ENCODE results near the gene CAPN12. TPM values are rescaled to one million over a fixed set of nuclear protein-coding genes. Genes with fewer than 3 reads are reported as not detected.

CAPN12 gene
- polyA plus RNA-seq, 2 of the 4 experiments (the other 2 are of a cell fraction), result 10.0 to 11.7 TPM

- peak overlapping the region; percentile 93 to 94 for H3K27ac ChIP-seq
- ChIA-PET CTCF (interaction anchor here (0.6 to 18.2 kb wide), 13 partner anchors 8 to 280 kb away, joined by 3 to 336 read pairs (median 5); partner anchors contain the start of genes ACTN4 and FAM98C), POLR2A (interaction anchor here (0.5 to 6.7 kb wide), 20 partner anchors 9 to 753 kb away, joined by 3 to 61 read pairs (median 5); partner anchors contain the start of genes ACTN4, ECH1, EIF3K and RPS16)
- H3K4me3 ChIP-seq, result peak overlapping the region; percentile 6; the same call in 2 of the 3 replicates
- no peak for FAIRE-seq
- peak; percentile 1 to 2 for ATAC-seq
- H3K4me2 ChIP-seq, result peak overlapping the region; percentile 78
- 38% methylated on average over 7 of the region's 7 CpGs for WGBS (ENCODE audit: missing lambda C conversion rate)
- H3K4me1 ChIP-seq, result peaks cover 90% of the 10 kb centered on the region
- no peak for DNase-seq (ENCODE audit: low read depth in 1 of 2, low spot score in 1 of 2)
- H3K9me3 ChIP-seq, result peaks cover 7% of the 10 kb centered on the region; the same call in 2 of the 3 replicates
- peak; percentile 73 for TF ChIP-seq FOXS1 (CRISPR knock-in tag; IDR thresholded peaks at IDR 0.05)
- TF ChIP-seq HOXB13 (CRISPR knock-in tag; IDR thresholded peaks at IDR 0.05; ENCODE audit: low read depth), result peak; percentile 77
- no peak for TF ChIP-seq ZFP36 (IDR thresholded peaks at IDR 0.05; ENCODE audit: borderline replicate concordance, partially characterized antibody)
- no peak for TF ChIP-seq HDAC2 (IDR thresholded peaks at IDR 0.05)
- 0 out of 2 replicates have a peak, but pooled peaks have one; percentile 25 for TF ChIP-seq FOSB (CRISPR knock-in tag; IDR thresholded peaks at IDR 0.05)
- TF ChIP-seq CHD4 (IDR thresholded peaks at IDR 0.05; ENCODE audit: borderline replicate concordance), result no peak
- TF ChIP-seq REST (IDR thresholded peaks at IDR 0.05), result no peak
- TF ChIP-seq GATA3 (IDR thresholded peaks at IDR 0.05; ENCODE audit: borderline replicate concordance), result no peak
- TF ChIP-seq NR3C1 (IDR thresholded peaks at IDR 0.05), result no peak
- no peak for TF ChIP-seq POLR2AphosphoS2 (conservative IDR thresholded peaks at IDR 0.05; ENCODE audit: low read length)
- no peak for TF ChIP-seq TP53 (CRISPR knock-in tag; IDR thresholded peaks at IDR 0.05)
- TF ChIP-seq PHF8 (IDR thresholded peaks at IDR 0.05; ENCODE audit: borderline replicate concordance, low read depth), result no peak
- TF ChIP-seq EHF (CRISPR knock-in tag; IDR thresholded peaks at IDR 0.05), result no peak; the same call in 1 of the 2 replicates
- TF ChIP-seq RARB (CRISPR knock-in tag; IDR thresholded peaks at IDR 0.05), result peak; percentile 71; the same call in 1 of the 2 replicates
- no peak for TF ChIP-seq CEBPB (IDR thresholded peaks at IDR 0.05)
- TF ChIP-seq MAFK (IDR thresholded peaks at IDR 0.05; ENCODE audit: partially characterized antibody), result no peak
- no peak for TF ChIP-seq CTCF (IDR thresholded peaks at IDR 0.05)
- no peak for TF ChIP-seq KDM5A (IDR thresholded peaks at IDR 0.05)
- TF ChIP-seq BHLHE40 (IDR thresholded peaks at IDR 0.05; ENCODE audit: low read depth, low read length), result no peak
- no peak; the same call in 1 of the 2 replicates for TF ChIP-seq HOXB5 (CRISPR knock-in tag; IDR thresholded peaks at IDR 0.05)
- TF ChIP-seq CBX8 (IDR thresholded peaks at IDR 0.05), result no peak
- TF ChIP-seq PBX3 (IDR thresholded peaks at IDR 0.05), result no peak; the same call in 1 of the 2 replicates
- no peak for TF ChIP-seq MAZ (IDR thresholded peaks at IDR 0.05; ENCODE audit: borderline replicate concordance, low read depth, low read length)
- TF ChIP-seq ESRRA (IDR thresholded peaks at IDR 0.05; ENCODE audit: borderline replicate concordance, low read length), result no peak
- TF ChIP-seq ZSCAN20 (CRISPR knock-in tag; IDR thresholded peaks at IDR 0.05), result 0 out of 2 replicates have a peak, but pooled peaks have one; percentile 82
- 0 out of 2 replicates have a peak, but pooled peaks have one; percentile 40 for TF ChIP-seq NPAS2 (CRISPR knock-in tag; IDR thresholded peaks at IDR 0.05; ENCODE audit: borderline replicate concordance)
- no peak for TF ChIP-seq JUNB (IDR thresholded peaks at IDR 0.05)
- TF ChIP-seq BCL3 (IDR thresholded peaks at IDR 0.05), result no peak
- TF ChIP-seq NFE2L2 (conservative IDR thresholded peaks at IDR 0.05; ENCODE audit: low read length), result no peak
- no peak for TF ChIP-seq CBX2 (IDR thresholded peaks at IDR 0.05; ENCODE audit: borderline replicate concordance, low read depth)
- no peak for TF ChIP-seq JUN (IDR thresholded peaks at IDR 0.05)
- peak; percentile 32; the same call in 1 of the 2 replicates for TF ChIP-seq HOXA7 (CRISPR knock-in tag; IDR thresholded peaks at IDR 0.05)
- TF ChIP-seq SREBF2 (IDR thresholded peaks at IDR 0.05), result no peak
- no peak for TF ChIP-seq ZNF302 (CRISPR knock-in tag; IDR thresholded peaks at IDR 0.05)
- TF ChIP-seq FOSL2 (IDR thresholded peaks at IDR 0.05), result no peak
- TF ChIP-seq FOSL2 (CRISPR knock-in tag; IDR thresholded peaks at IDR 0.05), result no peak
- TF ChIP-seq HEYL (CRISPR knock-in tag; IDR thresholded peaks at IDR 0.05), result no peak; the same call in 1 of the 2 replicates
Measured at GRCh38 chr19:38682872-38683392, 61.3 kb downstream of the CAPN12 start.
